ENCODE data around the gene PEX6. TPM values are rescaled to one million over a fixed set of nuclear protein-coding genes. Genes with fewer than 3 reads are reported as not detected.

PEX6 gene
- total and polyA plus RNA-seq, 2 donors (not counting 3 experiments of a cell fraction or from before 2014, with no cell fraction given): 9.9 to 11.2 TPM

DNA sequence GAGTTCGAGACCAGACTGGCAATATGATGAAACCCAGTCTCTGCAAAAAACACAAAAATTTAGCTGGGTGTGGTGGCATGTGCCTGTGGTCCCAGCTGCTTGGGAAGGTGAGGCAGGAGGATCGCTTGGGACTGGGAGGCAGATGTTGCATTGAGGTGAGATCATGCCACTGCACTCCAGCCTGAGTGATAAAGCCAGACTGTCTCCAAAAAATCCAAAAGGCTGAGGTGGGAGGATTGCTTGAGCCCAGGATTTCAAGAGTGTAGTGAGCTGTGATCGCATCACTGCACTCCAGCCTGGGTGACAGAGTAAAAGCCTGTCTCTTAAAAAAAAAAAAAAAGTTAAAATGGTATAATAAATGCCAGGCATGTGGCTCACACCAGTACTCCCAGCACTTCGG is 64.4 kb downstream of the PEX6 start:
- H3K27me3 ChIP-seq (ENCODE audit: control insufficient read depth in 2 of 2, insufficient read depth in 2 of 2, low read length in 2 of 2): peaks cover 0 to 4% of the 10 kb centered on the region in 2 experiments
- no peak overlapping the region for H3K27ac ChIP-seq (ENCODE audit: insufficient read depth, low read depth, low read length)
- H2AFZ ChIP-seq (ENCODE audit: low read depth, low read length): no peak overlapping the region
- H3K79me2 ChIP-seq (ENCODE audit: control insufficient read depth, insufficient read depth, low read length): no peaks in the 10 kb centered on the region
- intact Hi-C loops (cut with micrococcal nuclease) (no loop called here), dilution Hi-C loops (cut with MboI; ENCODE audit: extremely low pct_ligation_motif_present, low sequenced_read_pairs) (no loop called here)
- TF ChIP-seq EZH2 (IDR thresholded peaks at IDR 0.05; ENCODE audit: borderline replicate concordance, low read depth, low read length, severe bottlenecking) (no peak), MYC (IDR thresholded peaks at IDR 0.05; ENCODE audit: low read depth, low read length) (no peak), POLR2AphosphoS5 (IDR thresholded peaks at IDR 0.05; ENCODE audit: insufficient read depth, low read depth, low read length) (no peak), FOS (IDR thresholded peaks at IDR 0.05; ENCODE audit: borderline replicate concordance, insufficient read depth, low read length) (no peak), POLR2A (IDR thresholded peaks at IDR 0.05; ENCODE audit: low read depth, low read length) (no peak), JUN (IDR thresholded peaks at IDR 0.05; ENCODE audit: borderline replicate concordance, insufficient read depth, insufficient read length, low read depth) (no peak), GATA2 (IDR thresholded peaks at IDR 0.05; ENCODE audit: insufficient read depth, insufficient read length, low read depth, low read length) (no peak)
- TF ChIP-seq, protein P1, sequence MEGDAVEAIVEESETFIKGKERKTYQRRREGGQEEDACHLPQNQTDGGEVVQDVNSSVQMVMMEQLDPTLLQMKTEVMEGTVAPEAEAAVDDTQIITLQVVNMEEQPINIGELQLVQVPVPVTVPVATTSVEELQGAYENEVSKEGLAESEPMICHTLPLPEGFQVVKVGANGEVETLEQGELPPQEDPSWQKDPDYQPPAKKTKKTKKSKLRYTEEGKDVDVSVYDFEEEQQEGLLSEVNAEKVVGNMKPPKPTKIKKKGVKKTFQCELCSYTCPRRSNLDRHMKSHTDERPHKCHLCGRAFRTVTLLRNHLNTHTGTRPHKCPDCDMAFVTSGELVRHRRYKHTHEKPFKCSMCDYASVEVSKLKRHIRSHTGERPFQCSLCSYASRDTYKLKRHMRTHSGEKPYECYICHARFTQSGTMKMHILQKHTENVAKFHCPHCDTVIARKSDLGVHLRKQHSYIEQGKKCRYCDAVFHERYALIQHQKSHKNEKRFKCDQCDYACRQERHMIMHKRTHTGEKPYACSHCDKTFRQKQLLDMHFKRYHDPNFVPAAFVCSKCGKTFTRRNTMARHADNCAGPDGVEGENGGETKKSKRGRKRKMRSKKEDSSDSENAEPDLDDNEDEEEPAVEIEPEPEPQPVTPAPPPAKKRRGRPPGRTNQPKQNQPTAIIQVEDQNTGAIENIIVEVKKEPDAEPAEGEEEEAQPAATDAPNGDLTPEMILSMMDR (IDR thresholded peaks at IDR 0.05; ENCODE audit: extremely low read depth in 1 of 2, insufficient read depth in 1 of 2, low read depth in 1 of 2, low read length in 2 of 2): no peak
- TF ChIP-seq, protein P2, sequence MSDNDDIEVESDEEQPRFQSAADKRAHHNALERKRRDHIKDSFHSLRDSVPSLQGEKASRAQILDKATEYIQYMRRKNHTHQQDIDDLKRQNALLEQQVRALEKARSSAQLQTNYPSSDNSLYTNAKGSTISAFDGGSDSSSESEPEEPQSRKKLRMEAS (IDR thresholded peaks at IDR 0.05; ENCODE audit: insufficient read depth, insufficient read length): no peak
- no peak overlapping the region for H3K4me2 ChIP-seq (ENCODE audit: insufficient read depth, low read length)
- CTCF ChIA-PET: interaction anchor here (1.2 to 1.4 kb wide), 2 partner anchors 14 to 228 kb away, joined by 3 read pairs; no protein-coding TSS in a partner anchor
- DNase-seq (ENCODE audit: low read depth, low spot score) (no peak), FAIRE-seq (no peak)
- no peaks in the 10 kb centered on the region for H3K9me1 ChIP-seq (replicated peaks; ENCODE audit: control insufficient read depth, extremely low read depth, insufficient read depth, low read length)
- H3K4me3 ChIP-seq (replicated peaks in 1 of 3; ENCODE audit: insufficient read depth in 1 of 3, low read depth in 1 of 3, low read length in 3 of 3): no peak overlapping the region
- no peak overlapping the region for H3K9ac ChIP-seq (replicated peaks; ENCODE audit: extremely low read depth, insufficient read depth, low read length)
- no peaks in the 10 kb centered on the region for H4K20me1 ChIP-seq (replicated peaks; ENCODE audit: control insufficient read depth, extremely low read depth, insufficient read depth, low read length)
- POLR2A ChIA-PET: no interaction called here
- BruUV-seq (replicated peaks): no TSS peak
- H3K36me3 ChIP-seq (ENCODE audit: control insufficient read depth in 2 of 2, extremely low read depth in 1 of 2, insufficient read depth in 2 of 2, low read length in 2 of 2): no peaks in the 10 kb centered on the region
- no peaks in the 10 kb centered on the region for H3K9me3 ChIP-seq (replicated peaks; ENCODE audit: control insufficient read depth, insufficient read depth, low read length)
- H3K4me1 ChIP-seq (ENCODE audit: control insufficient read depth, extremely low read depth, insufficient read depth, low read length): no peaks in the 10 kb centered on the region

Other genes starting within 250 kb of the PEX6 start
- gene TBCC, start 233.1 kb downstream of the PEX6 start, total RNA-seq: 17.1 and 19.1 TPM in 2 replicates
- gene TBCC, start 233.1 kb downstream of the PEX6 start, polyA plus RNA-seq: 13.5 and 15.9 TPM in 2 replicates
- gene BICRAL, start 197.1 kb downstream of the PEX6 start, total RNA-seq: 6.8 and 7.1 TPM in 2 replicates
- 5.6 and 5.8 TPM in 2 replicates for gene BICRAL, start 197.1 kb downstream of the PEX6 start, polyA plus RNA-seq
- gene RPL7L1, start 99.6 kb downstream of the PEX6 start, total RNA-seq: 94.4 and 103 TPM in 2 replicates
- 31.1 and 36.9 TPM in 2 replicates for gene RPL7L1, start 99.6 kb downstream of the PEX6 start, polyA plus RNA-seq
- gene PTCRA, start 63.1 kb downstream of the PEX6 start, total RNA-seq: not detected in 2 replicates
- 0.13 TPM in 1 of 2 replicates, not detected in the other for gene PTCRA, start 63.1 kb downstream of the PEX6 start, polyA plus RNA-seq
- gene CNPY3, start 49.7 kb downstream of the PEX6 start, total RNA-seq: 43.3 and 53.1 TPM in 2 replicates
- gene CNPY3, start 49.7 kb downstream of the PEX6 start, polyA plus RNA-seq: 40.8 and 46.4 TPM in 2 replicates
- gene GNMT, start 18.4 kb downstream of the PEX6 start, total RNA-seq: 0.42 and 1.2 TPM in 2 replicates
- 0.41 and 0.70 TPM in 2 replicates for gene GNMT, start 18.4 kb downstream of the PEX6 start, polyA plus RNA-seq
- gene PPP2R5D, start 5.4 kb upstream of the PEX6 start, total RNA-seq: 45.5 and 51.0 TPM in 2 replicates
- 58.9 and 60.2 TPM in 2 replicates for gene PPP2R5D, start 5.4 kb upstream of the PEX6 start, polyA plus RNA-seq
- gene MEA1, start 34.8 kb upstream of the PEX6 start, total RNA-seq: 55.6 and 62.5 TPM in 2 replicates
- 68.0 and 69.5 TPM in 2 replicates for gene MEA1, start 34.8 kb upstream of the PEX6 start, polyA plus RNA-seq
- gene KLHDC3, start 35.1 kb upstream of the PEX6 start, total RNA-seq: 84.6 and 84.8 TPM in 2 replicates
- 120 and 130 TPM in 2 replicates for gene KLHDC3, start 35.1 kb upstream of the PEX6 start, polyA plus RNA-seq
- gene RRP36, start 42.4 kb upstream of the PEX6 start, total RNA-seq: 103 TPM in 2 replicates
- gene RRP36, start 42.4 kb upstream of the PEX6 start, polyA plus RNA-seq: 35.9 and 40.2 TPM in 2 replicates
- 29.4 and 29.7 TPM in 2 replicates for gene CUL7, start 74.7 kb upstream of the PEX6 start, total RNA-seq
- gene CUL7, start 74.7 kb upstream of the PEX6 start, polyA plus RNA-seq: 33.7 and 35.4 TPM in 2 replicates
- 59.7 and 63.6 TPM in 2 replicates for gene MRPL2, start 80.3 kb upstream of the PEX6 start, total RNA-seq
- 37.6 and 43.1 TPM in 2 replicates for gene MRPL2, start 80.3 kb upstream of the PEX6 start, polyA plus RNA-seq
- gene KLC4, start 80.5 kb upstream of the PEX6 start, total RNA-seq: 26.8 and 26.9 TPM in 2 replicates
- 17.4 and 17.7 TPM in 2 replicates for gene KLC4, start 80.5 kb upstream of the PEX6 start, polyA plus RNA-seq
- gene PTK7, start 97.1 kb upstream of the PEX6 start, total RNA-seq: 65.3 and 65.6 TPM in 2 replicates
- 41.9 and 44.6 TPM in 2 replicates for gene PTK7, start 97.1 kb upstream of the PEX6 start, polyA plus RNA-seq
- 34.4 and 36.2 TPM in 2 replicates for gene SRF, start 192.1 kb upstream of the PEX6 start, total RNA-seq
- 55.8 and 61.5 TPM in 2 replicates for gene SRF, start 192.1 kb upstream of the PEX6 start, polyA plus RNA-seq
- gene CUL9, start 203.0 kb upstream of the PEX6 start, total RNA-seq: 43.9 and 46.0 TPM in 2 replicates
- 36.5 and 38.7 TPM in 2 replicates for gene CUL9, start 203.0 kb upstream of the PEX6 start, polyA plus RNA-seq

Data from endothelial cell of umbilical vein (primary cell).